OCI-M2 (cell line): ENCODE data around the gene KLHL33.
A peak's percentile ranks its signal among the peaks of the same experiment; 100 is the strongest.

ENCODE experiments used
- DNase-seq: peaks from one replicate; lab custom pipeline; 2025; ENCODE audit not compliant: unreplicated experiment; lab: John Stamatoyannopoulos, UW

The KLHL33 gene

GRCh38 chr14:20417250-20418186, 18.4 kb downstream of the KLHL33 start:
- DNase-seq, result no peak

- no peak for DNase-seq
Measured at GRCh38 chr14:20416223-20416622, 19.7 kb downstream of the KLHL33 start.

- peak; percentile 23 for DNase-seq
Measured at GRCh38 chr14:20415782-20416206, 20.2 kb downstream of the KLHL33 start.

- DNase-seq, result no peak
Measured at GRCh38 chr14:20413744-20414082, 22.3 kb downstream of the KLHL33 start.

GRCh38 chr14:20412876-20413743, 22.9 kb downstream of the KLHL33 start, which contains the start of gene TEP1:
Gene TEP1 (minus strand): TSS chr14:20413501. CDS start chr14:20408439, 5,062 bp downstream.
- DNase-seq, result no peak

- DNase-seq, result no peak
Measured at GRCh38 chr14:20412411-20412810, 23.6 kb downstream of the KLHL33 start.

- no peak for DNase-seq
Measured at GRCh38 chr14:20409226-20409625, 26.7 kb downstream of the KLHL33 start.

- DNase-seq, result no peak
Measured at GRCh38 chr14:20403521-20403920, 32.4 kb downstream of the KLHL33 start.

GRCh38 chr14:20400965-20401593, 34.9 kb downstream of the KLHL33 start:
- DNase-seq, result no peak

- no peak for DNase-seq
Measured at GRCh38 chr14:20400589-20400964, 35.4 kb downstream of the KLHL33 start.

GRCh38 chr14:20397511-20397910, 38.5 kb downstream of the KLHL33 start:
- DNase-seq, result no peak

- DNase-seq, result no peak
Measured at GRCh38 chr14:20391505-20391904, 44.5 kb downstream of the KLHL33 start.

- DNase-seq, result no peak
Measured at GRCh38 chr14:20388159-20388558, 47.8 kb downstream of the KLHL33 start.

- no peak for DNase-seq
Measured at GRCh38 chr14:20387576-20387975, 48.4 kb downstream of the KLHL33 start.

GRCh38 chr14:20386276-20386855, 49.6 kb downstream of the KLHL33 start:
- no peak for DNase-seq

- no peak for DNase-seq
Measured at GRCh38 chr14:20384886-20385285, 51.1 kb downstream of the KLHL33 start.

GRCh38 chr14:20384321-20384720, 51.6 kb downstream of the KLHL33 start:
- DNase-seq, result no peak

- no peak for DNase-seq
Measured at GRCh38 chr14:20383636-20384035, 52.3 kb downstream of the KLHL33 start.

- no peak for DNase-seq
Measured at GRCh38 chr14:20383032-20383431, 52.9 kb downstream of the KLHL33 start.

- DNase-seq, result no peak
Measured at GRCh38 chr14:20382526-20382925, 53.4 kb downstream of the KLHL33 start.

- no peak for DNase-seq
Measured at GRCh38 chr14:20381341-20381740, 54.6 kb downstream of the KLHL33 start.
